ENCODE measurements around the gene TADA2B.

Gene TADA2B, protein sequence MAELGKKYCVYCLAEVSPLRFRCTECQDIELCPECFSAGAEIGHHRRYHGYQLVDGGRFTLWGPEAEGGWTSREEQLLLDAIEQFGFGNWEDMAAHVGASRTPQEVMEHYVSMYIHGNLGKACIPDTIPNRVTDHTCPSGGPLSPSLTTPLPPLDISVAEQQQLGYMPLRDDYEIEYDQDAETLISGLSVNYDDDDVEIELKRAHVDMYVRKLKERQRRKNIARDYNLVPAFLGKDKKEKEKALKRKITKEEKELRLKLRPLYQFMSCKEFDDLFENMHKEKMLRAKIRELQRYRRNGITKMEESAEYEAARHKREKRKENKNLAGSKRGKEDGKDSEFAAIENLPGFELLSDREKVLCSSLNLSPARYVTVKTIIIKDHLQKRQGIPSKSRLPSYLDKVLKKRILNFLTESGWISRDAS

DNA sequence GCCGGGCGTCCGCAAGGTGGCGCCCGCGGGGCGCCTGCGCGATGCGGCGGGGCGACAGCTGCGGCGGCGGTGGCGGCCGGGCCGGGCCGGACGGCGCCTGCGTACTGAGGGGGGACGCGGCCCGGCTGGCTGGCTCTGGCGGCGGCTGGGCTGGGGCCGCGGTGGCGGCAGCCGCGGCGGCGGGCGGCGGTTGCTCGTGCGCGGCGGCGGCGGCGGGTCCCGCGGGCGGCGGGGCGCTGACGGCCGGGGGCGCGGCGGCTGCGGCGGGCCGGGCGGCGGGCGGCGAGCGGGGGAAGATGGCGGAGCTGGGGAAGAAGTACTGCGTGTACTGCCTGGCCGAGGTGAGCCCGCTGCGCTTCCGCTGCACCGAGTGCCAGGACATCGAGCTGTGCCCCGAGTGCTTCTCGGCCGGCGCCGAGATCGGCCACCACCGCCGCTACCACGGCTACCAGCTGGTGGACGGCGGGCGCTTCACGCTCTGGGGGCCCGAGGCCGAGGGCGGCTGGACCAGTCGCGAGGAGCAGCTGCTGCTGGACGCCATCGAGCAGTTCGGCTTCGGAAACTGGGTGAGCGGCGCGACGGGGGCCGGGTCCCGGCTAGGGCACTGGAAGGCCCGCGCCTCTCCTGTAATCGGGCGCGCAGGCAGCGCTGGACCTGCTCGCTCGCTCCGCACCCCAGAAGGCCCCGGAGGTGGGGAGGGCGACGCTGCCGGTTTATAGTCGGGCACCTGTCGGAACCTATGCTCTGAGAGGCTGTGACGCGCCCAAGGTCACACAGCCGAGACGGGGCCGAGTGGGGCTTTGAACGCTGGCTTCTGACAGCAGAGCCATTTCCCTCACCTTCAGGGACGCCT is at the start of gene TADA2B:
TSS of gene TADA2B (plus strand) at position 89 of the 853 bp plus-strand sequence. CDS start at position 297, 208 bp downstream.
- DNase-seq (ENCODE audit: low spot score): peak; percentile 76

GRCh38 chr4:6996481-6996880 is 46.7 kb upstream of the TADA2B start:
- no peak for DNase-seq (ENCODE audit: low spot score)

DNA sequence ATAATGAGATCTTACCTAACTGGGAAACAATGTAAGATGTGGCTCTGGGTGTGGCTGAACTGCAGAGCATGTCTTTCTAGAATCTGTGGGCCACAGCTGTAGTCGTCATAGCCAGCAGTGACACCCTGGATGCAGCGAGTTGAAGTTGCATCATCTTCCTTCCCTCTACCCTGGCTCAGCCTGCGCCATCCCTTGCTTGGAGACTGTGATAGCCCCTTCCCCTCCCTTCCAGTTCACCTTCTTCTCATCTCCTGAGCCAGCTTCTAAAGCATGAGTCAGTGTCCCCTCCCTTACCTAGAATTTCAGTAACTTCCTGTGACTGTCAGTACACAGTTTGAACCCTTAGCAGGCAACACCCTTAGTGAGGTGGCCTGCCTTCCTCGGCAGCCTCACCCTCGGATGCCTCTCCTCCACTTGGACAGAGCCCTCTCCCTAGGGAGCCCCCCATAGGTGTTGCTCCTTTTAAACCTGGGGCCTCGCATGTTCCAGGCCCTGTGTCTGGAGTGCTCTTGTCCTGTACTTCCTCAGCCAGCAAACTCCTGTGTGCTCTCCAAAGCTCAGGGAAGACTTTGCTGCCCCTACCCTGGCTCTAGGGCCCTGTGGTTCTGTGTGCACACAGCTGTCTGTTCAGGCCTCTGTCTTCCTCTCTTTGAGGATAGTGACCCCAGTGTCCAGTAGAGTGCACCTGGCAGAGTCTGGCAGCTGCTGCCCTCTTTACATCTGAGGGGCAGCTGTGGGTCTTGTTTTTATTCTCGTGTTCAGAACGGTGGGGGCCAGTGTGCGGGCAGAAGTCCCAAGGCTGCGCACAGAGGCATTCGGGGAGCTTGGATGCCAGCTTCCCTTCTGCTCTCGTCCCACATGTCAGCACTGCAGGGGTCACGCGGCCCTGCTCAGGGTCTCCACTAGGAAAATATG is 43.7 kb upstream of the TADA2B start:
- no peak for DNase-seq (ENCODE audit: low spot score)

- no peak for DNase-seq (ENCODE audit: low spot score)
Observed at GRCh38 chr4:7000421-7001176, 42.6 kb upstream of the TADA2B start.

DNA sequence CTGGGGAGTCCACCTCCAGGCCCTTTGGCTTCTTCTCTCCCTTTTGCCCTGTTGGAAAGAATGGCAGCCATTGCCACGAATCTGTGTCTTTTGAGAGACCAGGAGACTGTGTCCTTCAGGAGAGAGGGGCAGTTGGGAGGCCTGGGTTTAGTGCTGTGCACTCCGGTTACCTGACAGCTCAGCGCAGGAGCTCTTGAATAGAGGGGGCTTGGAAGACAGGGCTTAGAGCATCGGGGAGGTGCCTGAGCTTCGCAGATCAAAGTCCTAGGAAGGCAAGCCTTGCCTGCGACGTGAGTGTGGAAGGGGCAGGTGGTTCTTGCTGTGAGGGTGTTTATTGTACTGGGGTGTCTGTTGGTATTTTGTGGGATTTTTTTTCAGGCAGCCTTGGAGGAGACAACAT is 41.9 kb upstream of the TADA2B start:
- DNase-seq (ENCODE audit: low spot score): no peak

- DNase-seq (ENCODE audit: low spot score): no peak
Observed at GRCh38 chr4:7002336-7002735, 40.8 kb upstream of the TADA2B start.

DNA sequence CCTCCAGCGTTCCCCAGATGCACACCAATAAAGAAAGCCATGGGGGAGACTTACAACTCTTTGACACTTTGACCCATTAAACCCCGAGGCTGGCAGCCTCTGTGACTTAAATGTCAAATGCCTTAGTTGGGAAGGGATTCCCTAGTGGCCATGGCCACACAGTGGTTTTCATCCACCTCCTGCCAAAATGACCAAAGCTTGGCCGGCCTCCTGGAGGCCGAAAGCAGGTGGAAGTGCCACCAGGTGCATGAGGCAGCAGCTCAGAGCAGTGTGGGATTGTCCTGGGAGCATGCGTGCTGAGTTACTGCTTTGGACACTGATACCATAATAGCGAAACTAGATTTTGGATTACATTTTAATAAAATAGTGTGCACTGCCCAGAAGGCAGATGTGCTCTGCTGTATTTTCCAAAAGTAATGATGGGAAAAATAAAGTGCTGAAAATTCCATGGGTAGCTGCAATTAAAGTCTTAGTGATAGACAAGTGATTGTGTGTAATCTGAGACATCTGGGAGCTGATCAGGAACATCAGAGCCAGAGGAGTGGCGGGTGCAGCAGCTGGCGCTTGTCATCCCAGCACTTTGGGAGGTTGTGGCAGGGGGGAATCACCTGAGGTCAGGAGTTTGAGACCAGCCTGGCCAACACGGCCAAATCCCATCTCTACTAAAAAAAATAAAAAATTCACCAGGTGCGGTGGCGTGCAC is 39.8 kb upstream of the TADA2B start:
- no peak for DNase-seq (ENCODE audit: low spot score)

GRCh38 chr4:7003879-7004240 is 39.3 kb upstream of the TADA2B start:
- DNase-seq (ENCODE audit: low spot score): no peak

- no peak for DNase-seq (ENCODE audit: low spot score)
Observed at GRCh38 chr4:7004331-7004730, 38.8 kb upstream of the TADA2B start.

GRCh38 chr4:7005571-7005970 is 37.6 kb upstream of the TADA2B start:
- no peak for DNase-seq (ENCODE audit: low spot score)

DNA sequence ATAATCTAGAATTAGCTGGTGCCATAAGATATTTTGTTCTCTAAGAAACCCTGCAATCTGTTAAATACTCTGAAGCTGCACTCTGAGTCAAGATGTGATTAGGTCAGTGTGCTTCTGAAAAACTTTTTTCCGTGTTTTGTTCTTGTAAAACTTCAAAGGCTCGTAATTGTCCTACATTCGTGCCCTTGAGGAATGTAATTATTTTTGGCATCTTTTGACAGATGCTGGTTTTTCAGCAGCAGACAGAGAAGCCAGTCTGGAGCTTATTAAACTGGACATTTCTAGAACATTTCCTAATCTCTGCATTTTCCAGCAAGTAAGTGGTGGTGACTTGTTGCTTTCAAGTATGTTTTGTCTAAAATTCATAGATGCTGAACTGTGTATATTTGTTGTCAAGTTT is 36.8 kb upstream of the TADA2B start:
- no peak for DNase-seq (ENCODE audit: low spot score)

GRCh38 chr4:7007142-7007907 is 35.8 kb upstream of the TADA2B start:
- no peak for DNase-seq (ENCODE audit: low spot score)

GRCh38 chr4:7007944-7008343 is 35.2 kb upstream of the TADA2B start:
- DNase-seq (ENCODE audit: low spot score): no peak

- no peak for DNase-seq (ENCODE audit: low spot score)
Observed at GRCh38 chr4:7009564-7009963, 33.6 kb upstream of the TADA2B start.

DNA sequence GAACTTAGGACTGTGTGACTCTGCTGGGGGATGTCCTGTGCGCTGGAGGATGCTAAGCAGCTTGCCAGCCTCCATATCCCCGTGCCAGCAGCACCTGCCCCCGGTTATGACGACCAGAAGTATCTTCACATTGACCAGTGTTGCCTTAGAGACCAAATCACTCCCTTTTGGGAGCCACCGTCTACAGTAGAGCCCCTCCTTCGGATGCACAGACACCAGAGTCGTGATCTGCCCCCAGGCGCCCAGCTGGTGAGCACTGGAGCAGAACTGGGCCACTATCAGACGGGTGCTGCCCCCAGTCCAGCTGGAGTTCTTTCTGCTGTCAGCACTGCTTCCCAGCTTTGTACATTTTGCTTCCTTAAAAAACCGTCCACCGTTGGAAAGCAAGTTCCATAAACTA is 30.0 kb upstream of the TADA2B start:
- no peak for DNase-seq (ENCODE audit: low spot score)

DNA sequence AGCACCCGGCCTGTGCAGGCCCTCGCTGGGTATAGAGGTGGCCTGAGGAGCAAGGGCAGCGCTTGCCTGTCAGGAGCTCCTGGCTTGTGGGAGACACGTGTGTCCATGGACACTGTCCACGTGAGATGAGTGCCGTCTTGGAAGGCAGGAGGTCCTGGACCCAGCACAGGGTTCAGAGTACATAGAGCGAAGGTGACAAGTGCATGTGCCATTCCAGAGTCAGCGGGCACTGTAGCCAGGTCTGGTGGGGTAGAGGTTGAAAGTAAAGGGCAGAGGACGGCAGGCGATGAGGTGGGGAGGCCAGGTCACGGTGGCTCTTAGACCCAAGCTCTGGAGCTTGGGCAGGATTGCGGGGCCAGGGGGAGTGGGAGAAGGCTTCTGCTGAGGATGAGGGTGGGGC is 28.4 kb upstream of the TADA2B start:
- no peak for DNase-seq (ENCODE audit: low spot score)

DNA sequence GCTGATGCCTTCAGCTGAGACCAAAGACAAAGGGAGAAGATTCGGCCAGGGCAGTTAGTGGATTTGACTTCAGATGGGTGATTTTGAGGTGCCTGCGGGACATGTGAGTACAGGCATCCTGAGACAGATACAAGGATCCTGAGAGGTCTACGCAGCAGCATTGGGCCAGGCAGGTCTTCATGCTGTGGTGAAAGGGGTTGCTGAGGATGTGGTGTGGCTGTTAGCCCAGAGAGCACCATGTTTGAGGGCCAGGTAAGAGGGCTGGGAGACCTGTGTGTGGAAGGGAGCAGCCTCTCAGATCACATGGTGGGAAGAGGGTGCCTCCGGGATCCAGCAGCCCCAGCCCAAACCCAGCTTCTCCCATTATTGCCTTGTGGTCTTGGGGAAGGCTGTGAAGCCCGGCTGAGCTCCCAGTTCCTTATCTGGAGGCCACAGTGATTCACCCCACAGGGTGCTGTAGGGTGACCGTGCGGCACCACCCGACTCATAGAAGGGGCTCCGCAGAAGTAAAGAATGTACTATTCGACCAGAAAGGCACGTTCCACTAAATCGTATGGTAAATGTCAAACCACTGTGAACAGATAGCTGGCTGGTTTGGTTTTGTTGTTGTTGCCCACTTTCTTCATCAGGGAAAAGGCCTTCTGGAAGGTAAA is 27.7 kb upstream of the TADA2B start:
- DNase-seq (ENCODE audit: low spot score): no peak

GRCh38 chr4:7016086-7016485 is 27.1 kb upstream of the TADA2B start:
- no peak for DNase-seq (ENCODE audit: low spot score)

- no peak for DNase-seq (ENCODE audit: low spot score)
Observed at GRCh38 chr4:7016512-7016911, 26.7 kb upstream of the TADA2B start.

Data from ecto neural progenitor cell (in vitro differentiated cells).